ENCODE measurements around the gene PDZRN4. TPM values are rescaled to one million over a fixed set of nuclear protein-coding genes. Genes with fewer than 3 reads are reported as not detected.

The PDZRN4 gene
- polyA plus RNA-seq, 3 donors: not detected

- TF ChIP-seq, protein P1, sequence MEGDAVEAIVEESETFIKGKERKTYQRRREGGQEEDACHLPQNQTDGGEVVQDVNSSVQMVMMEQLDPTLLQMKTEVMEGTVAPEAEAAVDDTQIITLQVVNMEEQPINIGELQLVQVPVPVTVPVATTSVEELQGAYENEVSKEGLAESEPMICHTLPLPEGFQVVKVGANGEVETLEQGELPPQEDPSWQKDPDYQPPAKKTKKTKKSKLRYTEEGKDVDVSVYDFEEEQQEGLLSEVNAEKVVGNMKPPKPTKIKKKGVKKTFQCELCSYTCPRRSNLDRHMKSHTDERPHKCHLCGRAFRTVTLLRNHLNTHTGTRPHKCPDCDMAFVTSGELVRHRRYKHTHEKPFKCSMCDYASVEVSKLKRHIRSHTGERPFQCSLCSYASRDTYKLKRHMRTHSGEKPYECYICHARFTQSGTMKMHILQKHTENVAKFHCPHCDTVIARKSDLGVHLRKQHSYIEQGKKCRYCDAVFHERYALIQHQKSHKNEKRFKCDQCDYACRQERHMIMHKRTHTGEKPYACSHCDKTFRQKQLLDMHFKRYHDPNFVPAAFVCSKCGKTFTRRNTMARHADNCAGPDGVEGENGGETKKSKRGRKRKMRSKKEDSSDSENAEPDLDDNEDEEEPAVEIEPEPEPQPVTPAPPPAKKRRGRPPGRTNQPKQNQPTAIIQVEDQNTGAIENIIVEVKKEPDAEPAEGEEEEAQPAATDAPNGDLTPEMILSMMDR (IDR thresholded peaks at IDR 0.05): no peak
- Histone ChIP-seq H3K4me1 (ENCODE audit: control insufficient read depth in 1 of 2, insufficient read depth in 2 of 2, low read length in 2 of 2) (no peaks in the 10 kb centered on the region), H4K20me1 (ENCODE audit: insufficient read depth, low read length) (no peaks in the 10 kb centered on the region), H3K9me3 (replicated peaks in 1 of 2; ENCODE audit: control insufficient read depth in 1 of 2, insufficient read depth in 1 of 2, low read length in 2 of 2) (no peaks in the 10 kb centered on the region), H3K27ac (ENCODE audit: low read depth in 1 of 2, low read length in 2 of 2) (no peak overlapping the region), H3K4me3 (replicated peaks in 1 of 3; ENCODE audit: low read depth in 2 of 3, low read length in 3 of 3) (no peak overlapping the region), H2AFZ (ENCODE audit: insufficient read depth, low read depth, low read length, poor library complexity, severe bottlenecking) (no peak overlapping the region), H3K27me3 (ENCODE audit: control insufficient read depth in 2 of 2, insufficient read depth in 2 of 2, low read length in 2 of 2) (no peaks in the 10 kb centered on the region), H3K9ac (ENCODE audit: insufficient read depth, low read length, poor library complexity, severe bottlenecking) (no peak overlapping the region), H3K36me3 (replicated peaks in 1 of 2; ENCODE audit: control insufficient read depth in 1 of 2, insufficient read depth in 2 of 2, low read length in 2 of 2) (no peaks in the 10 kb centered on the region), H3K4me2 (replicated peaks; ENCODE audit: extremely low read depth, low read length, poor library complexity, severe bottlenecking) (no peak overlapping the region), H3K79me2 (ENCODE audit: insufficient read depth, low read length) (no peaks in the 10 kb centered on the region)
- WGBS (ENCODE audit: insufficient coverage): no CpG with 5 or more reads among the region's 3 CpGs
- Mint-ChIP-seq H3K27ac (no peak overlapping the region), H3K36me3 (no peaks in the 10 kb centered on the region), H3K27me3 (ENCODE audit: low read depth in 3 of 3) (peaks cover 0 to 2% (median 1%) of the 10 kb centered on the region in 3 donors), H3K4me3 (no peak overlapping the region), H3K4me1 (no peaks in the 10 kb centered on the region), H3K9me3 (peaks cover 0 to 3% (median 0%) of the 10 kb centered on the region in 7 donors)
- intact Hi-C loops (cut with micrococcal nuclease): no loop called here
- DNase-seq: no peak
Observed at GRCh38 chr12:41228066-41228820, 40.1 kb downstream of the PDZRN4 start.

- peaks cover 0 to 3% (median 0%) of the 10 kb centered on the region in 7 donors for H3K9me3 Mint-ChIP-seq
- H3K27me3 Mint-ChIP-seq (ENCODE audit: low read depth in 3 of 3): peaks cover 0 to 1% (median 0%) of the 10 kb centered on the region in 3 donors
- H3K9ac ChIP-seq (ENCODE audit: insufficient read depth, low read length, poor library complexity, severe bottlenecking): no peak overlapping the region
- no peaks in the 10 kb centered on the region for H3K4me1 Mint-ChIP-seq
- WGBS (ENCODE audit: insufficient coverage): no CpG with 5 or more reads among the region's 1 CpG
- H2AFZ ChIP-seq (ENCODE audit: insufficient read depth, low read depth, low read length, poor library complexity, severe bottlenecking): no peak overlapping the region
- H3K27me3 ChIP-seq (ENCODE audit: control insufficient read depth in 2 of 2, insufficient read depth in 2 of 2, low read length in 2 of 2): no peaks in the 10 kb centered on the region
- intact Hi-C loops (cut with micrococcal nuclease): no loop called here
- no peak overlapping the region for H3K27ac Mint-ChIP-seq
- H3K36me3 Mint-ChIP-seq: no peaks in the 10 kb centered on the region
- no peaks in the 10 kb centered on the region for H3K79me2 ChIP-seq (ENCODE audit: insufficient read depth, low read length)
- H3K36me3 ChIP-seq (replicated peaks in 1 of 2; ENCODE audit: control insufficient read depth in 1 of 2, insufficient read depth in 2 of 2, low read length in 2 of 2): no peaks in the 10 kb centered on the region
- no peaks in the 10 kb centered on the region for H4K20me1 ChIP-seq (ENCODE audit: insufficient read depth, low read length)
- TF ChIP-seq, protein P1 (IDR thresholded peaks at IDR 0.05): no peak
- H3K4me1 ChIP-seq (ENCODE audit: control insufficient read depth in 1 of 2, insufficient read depth in 2 of 2, low read length in 2 of 2): no peaks in the 10 kb centered on the region
- H3K4me2 ChIP-seq (replicated peaks; ENCODE audit: extremely low read depth, low read length, poor library complexity, severe bottlenecking): no peak overlapping the region
- DNase-seq: no peak
- H3K27ac ChIP-seq (ENCODE audit: low read depth in 1 of 2, low read length in 2 of 2): no peak overlapping the region
- H3K4me3 Mint-ChIP-seq: no peak overlapping the region
- no peaks in the 10 kb centered on the region for H3K9me3 ChIP-seq (replicated peaks in 1 of 2; ENCODE audit: control insufficient read depth in 1 of 2, insufficient read depth in 1 of 2, low read length in 2 of 2)
- no peak overlapping the region for H3K4me3 ChIP-seq (replicated peaks in 1 of 3; ENCODE audit: low read depth in 2 of 3, low read length in 3 of 3)
Observed at GRCh38 chr12:41230756-41231155, 42.6 kb downstream of the PDZRN4 start.

Data from CD14-positive monocyte (primary cell).